Loucy (cell line): ENCODE results near the gene TTC16.

Experiments
- H2AFZ ChIP-seq: fragments of 200-600 bp; sonication (generic); 2 replicates; pipeline ENCODE4 v1.6.0; 2016; ENCODE audit warnings: antibody characterized with exemption, mild to moderate bottlenecking, low read length, moderate library complexity
- H3F3A ChIP-seq: fragments of 200-600 bp; 2 replicates; pipeline ENCODE4 v1.6.0; 2016; ENCODE audit warnings: antibody characterized with exemption, low read depth, mild to moderate bottlenecking
- H3K27me3 ChIP-seq: fragments of 200-600 bp; sonication (generic); 2 replicates; pipeline ENCODE4 v1.6.1; 2014; ENCODE audit warnings: low read length, mild to moderate bottlenecking; ENCODE audit not compliant: insufficient read depth, poor library complexity, severe bottlenecking
- H3K36me3 ChIP-seq: fragments of 200-600 bp; sonication (generic); 2 replicates; pipeline ENCODE4 v1.6.1; 2016; ENCODE audit warnings: low read length; ENCODE audit not compliant: insufficient read depth
- H3K4me1 ChIP-seq: fragments of 200-600 bp; sonication (generic); 2 replicates; pipeline ENCODE4 v1.5.1; 2014; ENCODE audit warnings: low read length, mild to moderate bottlenecking; ENCODE audit not compliant: insufficient read depth, poor library complexity, severe bottlenecking
- H3K4me2 ChIP-seq: fragments of 200-600 bp; sonication (generic); 2 replicates; pipeline ENCODE4 v1.6.0; 2014; ENCODE audit warnings: antibody characterized with exemption, low read length, low read depth, mild to moderate bottlenecking; ENCODE audit not compliant: poor library complexity, severe bottlenecking
- H3K4me3 ChIP-seq: fragments of 200-600 bp; sonication (generic); 2 replicates; pipeline ENCODE4 v1.5.1; 2014; ENCODE audit warnings: low read length, mild to moderate bottlenecking, mixed read lengths; ENCODE audit not compliant: poor library complexity, severe bottlenecking
- H3K79me2 ChIP-seq: fragments of 200-600 bp; sonication (generic); 2 replicates; pipeline ENCODE4 v1.6.1; 2014; ENCODE audit warnings: low read length; ENCODE audit not compliant: insufficient read depth
- H3K9ac ChIP-seq: fragments of 200-600 bp; sonication (generic); 2 replicates; pipeline ENCODE4 v1.6.0; 2014; ENCODE audit warnings: mild to moderate bottlenecking, low read depth, low read length, moderate library complexity; ENCODE audit not compliant: poor library complexity, severe bottlenecking
- H3K9me2 ChIP-seq: fragments of 200-600 bp; sonication (generic); replicated peaks from 2 replicates; pipeline ENCODE4 v1.6.1; 2016; ENCODE audit warnings: low read depth, low read length, mixed read lengths
- H3K9me3 ChIP-seq: fragments of 200-600 bp; sonication (generic); 2 replicates; pipeline ENCODE4 v1.6.1; 2014; ENCODE audit warnings: mild to moderate bottlenecking, antibody characterized with exemption, low read length, low read depth; ENCODE audit not compliant: insufficient read depth
- H4K20me1 ChIP-seq: fragments of 200-600 bp; sonication (generic); 2 replicates; pipeline ENCODE4 v1.6.0; 2014; ENCODE audit warnings: antibody characterized with exemption, low read length, mild to moderate bottlenecking; ENCODE audit not compliant: insufficient read depth, poor library complexity, severe bottlenecking
- CTCF ChIP-seq: fragments of 200-600 bp; sonication (generic); conservative IDR thresholded peaks from 2 replicates; pipeline ENCODE4 v1.5.1; 2014; ENCODE audit warnings: mild to moderate bottlenecking, antibody characterized with exemption, low read length
- EZH2phosphoT487 ChIP-seq: fragments of 200-600 bp; IDR thresholded peaks from 2 replicates; pipeline ENCODE4 v1.6.1; 2018; ENCODE audit warnings: antibody characterized with exemption, mild to moderate bottlenecking, moderate library complexity, borderline replicate concordance

TTC16 gene

GRCh38 chr9:127697575-127697974 is 18.3 kb upstream of the TTC16 start:
- TF ChIP-seq CTCF, result no peak
- TF ChIP-seq EZH2phosphoT487, result no peak
- no peaks in the 10 kb centered on the region for H3K79me2 ChIP-seq
- H3K27me3 ChIP-seq, result no peaks in the 10 kb centered on the region
- no peak overlapping the region for H3K4me2 ChIP-seq
- no peaks in the 10 kb centered on the region for H3K4me1 ChIP-seq
- H3F3A ChIP-seq, result no peaks in the 10 kb centered on the region
- H4K20me1 ChIP-seq, result no peaks in the 10 kb centered on the region
- no peak overlapping the region for H3K4me3 ChIP-seq
- no peaks in the 10 kb centered on the region for H3K9me2 ChIP-seq
- H3K36me3 ChIP-seq, result no peaks in the 10 kb centered on the region
- H3K9ac ChIP-seq, result no peak overlapping the region
- H2AFZ ChIP-seq, result no peak overlapping the region
- no peaks in the 10 kb centered on the region for H3K9me3 ChIP-seq

- Histone ChIP-seq H3K4me2 (no peak overlapping the region), H3K9ac (no peak overlapping the region)
- TF ChIP-seq CTCF (no peak), EZH2phosphoT487 (no peak)
Observed at GRCh38 chr9:127698386-127698785, 17.5 kb upstream of the TTC16 start.

DNA sequence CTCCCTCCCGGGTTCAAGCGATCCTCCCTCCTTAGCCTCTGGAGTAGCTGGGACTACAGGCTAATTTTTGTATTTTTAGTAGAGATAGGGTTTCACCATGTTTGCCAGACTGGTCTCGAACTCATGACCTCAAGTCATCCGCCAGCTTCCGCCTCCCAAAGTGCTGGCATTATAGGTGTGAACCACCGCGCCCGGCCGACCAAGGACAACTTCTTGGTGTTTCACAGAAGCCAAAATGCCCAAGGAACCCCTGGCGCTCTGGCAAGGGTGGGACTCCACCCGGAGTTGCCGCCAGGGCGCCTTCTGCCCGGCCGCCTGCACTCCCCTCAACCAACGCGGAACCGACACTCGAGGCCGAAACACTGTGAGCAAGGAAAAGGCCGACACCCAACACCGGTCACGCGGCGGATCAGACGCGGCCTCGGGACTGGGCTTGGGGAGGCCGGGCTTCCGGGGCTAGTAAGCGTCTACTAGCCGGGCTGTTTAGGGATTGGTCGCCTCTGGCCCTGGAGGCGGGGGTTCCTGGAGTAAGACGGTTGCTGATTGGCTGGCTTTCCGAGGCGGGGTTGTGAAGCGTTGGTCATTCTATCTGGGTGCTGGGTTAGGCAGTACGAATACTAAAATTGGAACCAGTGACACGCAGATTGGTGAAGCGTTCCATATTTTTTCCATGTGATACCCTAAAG is 16.8 kb upstream of the TTC16 start:
- Histone ChIP-seq H4K20me1 (no peaks in the 10 kb centered on the region), H2AFZ (no peak overlapping the region), H3F3A (no peaks in the 10 kb centered on the region), H3K79me2 (no peaks in the 10 kb centered on the region), H3K9me2 (no peaks in the 10 kb centered on the region), H3K9me3 (no peaks in the 10 kb centered on the region), H3K36me3 (no peaks in the 10 kb centered on the region), H3K4me2 (no peak overlapping the region), H3K4me3 (no peak overlapping the region), H3K4me1 (no peaks in the 10 kb centered on the region), H3K27me3 (no peaks in the 10 kb centered on the region), H3K9ac (no peak overlapping the region)
- TF ChIP-seq CTCF (no peak), EZH2phosphoT487 (no peak)

More at GRCh38 chr9:127698386-127698785, 17.5 kb upstream of the TTC16 start:
- no peaks in the 10 kb centered on the region for H3K36me3 ChIP-seq
- no peaks in the 10 kb centered on the region for H4K20me1 ChIP-seq
- H3F3A ChIP-seq, result no peaks in the 10 kb centered on the region
- H2AFZ ChIP-seq, result no peak overlapping the region
- H3K79me2 ChIP-seq, result no peaks in the 10 kb centered on the region
- no peaks in the 10 kb centered on the region for H3K4me1 ChIP-seq
- H3K9me2 ChIP-seq, result no peaks in the 10 kb centered on the region
- no peak overlapping the region for H3K4me3 ChIP-seq
- H3K9me3 ChIP-seq, result no peaks in the 10 kb centered on the region
- no peaks in the 10 kb centered on the region for H3K27me3 ChIP-seq
